GM12878 (cell line): ENCODE data around the gene PFKFB3. TPM values are rescaled to one million over a fixed set of nuclear protein-coding genes. Genes with fewer than 3 reads are reported as not detected.
A peak's percentile ranks its signal among the peaks of the same experiment; 100 is the strongest.

Experiments used
- ATAC-seq: fragments of 200-7000 bp; cut with Tn5 transposase; 3 replicates; pipeline ENCODE4 v1.9.1; 2020; ENCODE audit warnings: mild to moderate bottlenecking, moderate library complexity
- BruUV-seq: library from RNA; stranded (reverse); fragments of 400-500 nt; replicated peaks from 2 replicates; lab custom pipeline; 2021; lab: Mats Ljungman, UMichigan
- CTCF ChIA-PET: fragments of 300-600 bp; sonication (Branson Sonifier 250); formaldehyde crosslinking; extraction: SDS; loops from one replicate; lab custom pipeline; 2021; ENCODE audit warnings: inconsistent platforms; lab: Yijun Ruan, JAX
- POLR2A ChIA-PET: fragments of 350-600 bp; formaldehyde crosslinking; extraction: SDS; loops from one replicate; lab custom pipeline; 2021; ENCODE audit warnings: inconsistent platforms; lab: Charles Lee
- RAD21 ChIA-PET: fragments of 300-600 bp; sonication (Branson Sonifier 250); formaldehyde crosslinking; loops from one replicate; lab custom pipeline; 2023; ENCODE audit warnings: antibody characterized with exemption; ENCODE audit not compliant: unreplicated experiment; lab: Charles Lee
- SMC1A ChIA-PET: fragments of 300-600 bp; sonication (Branson Sonifier 250); formaldehyde crosslinking; loops from one replicate; lab custom pipeline; 2023; ENCODE audit not compliant: unreplicated experiment, uncharacterized antibody; lab: Charles Lee
- DNase-seq: peaks from one replicate; pipeline ENCODE4 v3.0.0-alpha.2; 2011; ENCODE audit warnings: low read depth, low spot score
- FAIRE-seq: peaks from 3 replicates; lab custom pipeline; 2011; peaks lifted over from hg19 to GRCh38; lab: Jason Lieb, UNC
- H2AFZ ChIP-seq: 2 replicates; pipeline ENCODE4 v1.6.0; 2011; ENCODE audit warnings: low read depth, low read length, control low read depth; ENCODE audit not compliant: control insufficient read depth
- H3K27ac ChIP-seq: 2 replicates; pipeline ENCODE4 v1.5.1; 2011; ENCODE audit warnings: control low read depth; ENCODE audit not compliant: control insufficient read depth, insufficient read depth
- H3K27me3 ChIP-seq, 2 experiments: replicated peaks in 1 of 2; 2 replicates each; pipeline versions ENCODE4 v1.6.0 to v1.6.1; 2011; ENCODE audit warnings: low read length in 1 of 2; ENCODE audit not compliant: control insufficient read depth in 2 of 2, insufficient read depth in 2 of 2
- H3K36me3 ChIP-seq, 2 experiments: 2 replicates each; pipeline ENCODE4 v1.5.1; 2011; ENCODE audit warnings: low read length in 1 of 2; ENCODE audit not compliant: control insufficient read depth in 2 of 2, insufficient read depth in 2 of 2
- H3K4me1 ChIP-seq: 2 replicates; pipeline ENCODE4 v1.6.1; 2011; ENCODE audit warnings: mild to moderate bottlenecking, low read length, moderate library complexity, mixed read lengths; ENCODE audit not compliant: control insufficient read depth, insufficient read depth
- H3K4me2 ChIP-seq: 2 replicates; pipeline ENCODE4 v1.6.0; 2011; ENCODE audit warnings: control low read depth; ENCODE audit not compliant: control insufficient read depth, insufficient read depth
- H3K4me3 ChIP-seq: fragments of 200-600 bp; sonication (generic); 2 replicates; pipeline ENCODE4 v1.5.1; 2016
- H3K79me2 ChIP-seq: 2 replicates; pipeline ENCODE4 v1.6.0; 2011; ENCODE audit warnings: low read length; ENCODE audit not compliant: control insufficient read depth, insufficient read depth
- H3K9ac ChIP-seq: 2 replicates; pipeline ENCODE4 v1.8.0; 2011; ENCODE audit warnings: low read length, control low read depth, mixed read lengths; ENCODE audit not compliant: control insufficient read depth, insufficient read depth
- H3K9me3 ChIP-seq: replicated peaks from 3 replicates; pipeline ENCODE4 v1.5.1; 2011; ENCODE audit warnings: mild to moderate bottlenecking, low read length; ENCODE audit not compliant: control insufficient read depth, insufficient read depth
- H4K20me1 ChIP-seq: 2 replicates; pipeline ENCODE4 v1.6.0; 2011; ENCODE audit not compliant: control insufficient read depth, insufficient read depth
- BMI1 ChIP-seq: fragments of 450-650 bp; IDR thresholded peaks from 2 replicates; pipeline ENCODE4 v1.6.1; 2016; ENCODE audit warnings: mild to moderate bottlenecking, moderate library complexity, borderline replicate concordance
- KDM1A ChIP-seq: fragments of 200-600 bp; sonication (generic); IDR thresholded peaks from 2 replicates; pipeline ENCODE4 v1.6.1; 2016; ENCODE audit warnings: borderline replicate concordance
- MYB ChIP-seq: fragments of 150-350 bp; IDR thresholded peaks from 2 replicates; pipeline ENCODE4 v1.6.1; 2014; ENCODE audit warnings: mild to moderate bottlenecking, low read depth, low read length, borderline replicate concordance
- NKRF ChIP-seq: fragments of 450-650 bp; conservative IDR thresholded peaks from 2 replicates; pipeline ENCODE4 v1.6.1; 2017; ENCODE audit warnings: mild to moderate bottlenecking, moderate library complexity
- ZSCAN29 ChIP-seq: fragments of 450-650 bp; IDR thresholded peaks from 2 replicates; pipeline ENCODE4 v1.6.1; 2017; ENCODE audit warnings: mild to moderate bottlenecking, moderate library complexity
- whole genome bisulfite sequencing: methylation state at CpG from one replicate; pipeline ENCODE4 v1.1.6; 2016; ENCODE audit warnings: low lambda C conversion rate; ENCODE audit not compliant: insufficient replicate concordance, insufficient coverage; ENCODE audit errors: missing lambda C conversion rate; 5-methylcytosine and 5-hydroxymethylcytosine counted together
- in situ Hi-C: fragments of 300-500 bp; cut with MboI; formaldehyde crosslinking; loops from 9 replicates; pipeline ENCODE4 v1.14.3; 2018; ENCODE audit warnings: mixed read lengths
- intact Hi-C: fragments of 100-400 bp; cut with micrococcal nuclease; formaldehyde crosslinking; loops from one replicate; pipeline ENCODE4 v1.14.2; 2022; ENCODE audit not compliant: unreplicated experiment
- polyA plus RNA-seq, 11 experiments: library from polyadenylated mRNA; depleted of rRNA in 4 of 11; unstranded in 6 of 11; stranded (reverse) in 5 of 11; fragments of >200 nt; fragmentation: Nextera tagmentation in 4 of 11; fragmentation: Illumina TruSeq in 1 of 11; extraction: Ambion mirVana in 4 of 11; extraction: Trizol in 1 of 11; gene quantifications; 1 replicate in 1 of 11; 2 replicates in 10 of 11; pipeline versions ENCODE4 v1.2.1 to v1.2.3, GENCODE V29; 2011 to 2016; ENCODE audit warnings: inconsistent platforms in 2 of 11, missing spikeins in 2 of 11, low read depth in 1 of 11
- total RNA-seq, 4 experiments: library from RNA; depleted of rRNA in 3 of 4; stranded (reverse); fragments of >200 nt in 3 of 4; fragmentation: Illumina TruSeq in 1 of 4; extraction: Trizol in 1 of 4; gene quantifications; 2 replicates each; pipeline versions ENCODE4 v1.2.1 to v1.2.3, GENCODE V29; 2013 to 2021

The PFKFB3 gene
- total and polyA plus RNA-seq, 10 of the 15 experiments (the other 5 are each of a cell fraction or from before 2014, with no cell fraction given): 1.6 to 46.7 (median 13.7) TPM

GRCh38 chr10:6208799-6209235 is 6.1 kb downstream of the PFKFB3 start:
- Histone ChIP-seq H3K4me3 (no peak overlapping the region), H3K36me3 (peaks cover 0 to 6% of the 10 kb centered on the region in 2 experiments; a peak in 3 of 4 replicates), H3K4me1 (peaks cover 6% of the 10 kb centered on the region; the same call in 1 of the 2 replicates), H3K27ac (no peak overlapping the region), H3K79me2 (peaks cover 6% of the 10 kb centered on the region), H3K4me2 (no peak overlapping the region), H4K20me1 (peaks cover 13% of the 10 kb centered on the region; the same call in 1 of the 2 replicates), H3K9me3 (no peaks in the 10 kb centered on the region), H3K9ac (no peak overlapping the region), H3K27me3 (no peaks in the 10 kb centered on the region), H2AFZ (no peak overlapping the region)
- BruUV-seq: no TSS peak
- DNase-seq: no peak
- TF ChIP-seq KDM1A: no peak
- peak; percentile 53; the same call in 1 of the 2 replicates for TF ChIP-seq NKRF
- TF ChIP-seq BMI1: peak; percentile 90
- TF ChIP-seq ZSCAN29: 0 out of 2 replicates have a peak, but pooled peaks have one; percentile 39
- TF ChIP-seq MYB: no peak
- in situ Hi-C loops (no loop called here), intact Hi-C loops (no loop called here)
- ChIA-PET SMC1A (interaction anchor here (2.3 to 2.9 kb wide), 2 partner anchors 68 to 193 kb away, joined by 4 to 28 read pairs; no protein-coding TSS in a partner anchor), RAD21 (no interaction called here), POLR2A (interaction anchor here (0.6 kb wide), 1 partner anchor 59 kb away, joined by 4 read pairs; no protein-coding TSS in a partner anchor), CTCF (interaction anchor here (0.6 to 2.0 kb wide), 4 partner anchors 190 to 197 kb away, joined by 3 to 20 read pairs (median 7); no protein-coding TSS in a partner anchor)
- no peak for FAIRE-seq
- WGBS: 56% methylated on average over 12 of the region's 12 CpGs
- peak; percentile 10 for ATAC-seq
